Esophagus mucosa (tissue), 1 donor: ENCODE results near the gene PITPNM2. TPM values are rescaled to one million over a fixed set of nuclear protein-coding genes. Genes with fewer than 3 reads are reported as not detected.
A peak's percentile ranks its signal among the peaks of the same experiment; 100 is the strongest.

Experiments
- ATAC-seq: fragments of 200-7000 bp; cut with Tn5 transposase; one replicate; pipeline ENCODE4 v1.9.1; 2020
- total RNA-seq: library from RNA; stranded (reverse); gene quantifications from one replicate; pipeline ENCODE4 v1.2.4, GENCODE V29; 2023
- donor health status: DM: yes; HTN: yes; CAD: no.

Gene PITPNM2
- 8.3 TPM for total RNA-seq

GRCh38 chr12:123150744-123151456 is at the start of gene PITPNM2:
PITPNM2 (minus strand) TSS chr12:123151090; CDS start chr12:123034590, 116,500 bp downstream.
- peak; percentile 83 for ATAC-seq

DNA sequence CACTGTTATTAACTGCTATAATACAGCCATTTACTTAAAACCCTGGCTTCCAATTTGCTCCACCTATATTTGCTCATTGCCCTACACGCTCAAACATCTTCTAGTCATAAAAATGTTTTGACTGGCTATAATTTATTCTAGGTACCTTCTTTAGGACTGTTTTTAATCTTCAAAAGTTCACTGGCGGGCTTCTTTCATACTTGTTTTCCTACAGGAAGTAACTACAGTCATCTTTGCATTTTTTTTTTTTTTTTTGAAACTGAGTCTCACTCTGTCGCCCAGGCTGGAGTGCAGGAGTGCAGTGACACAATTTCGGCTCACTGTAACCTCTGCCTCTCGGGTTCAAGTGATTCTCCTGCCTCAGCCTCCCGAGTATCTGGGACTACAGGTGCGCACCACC is 49.5 kb upstream of the PITPNM2 start:
- no peak for ATAC-seq

DNA sequence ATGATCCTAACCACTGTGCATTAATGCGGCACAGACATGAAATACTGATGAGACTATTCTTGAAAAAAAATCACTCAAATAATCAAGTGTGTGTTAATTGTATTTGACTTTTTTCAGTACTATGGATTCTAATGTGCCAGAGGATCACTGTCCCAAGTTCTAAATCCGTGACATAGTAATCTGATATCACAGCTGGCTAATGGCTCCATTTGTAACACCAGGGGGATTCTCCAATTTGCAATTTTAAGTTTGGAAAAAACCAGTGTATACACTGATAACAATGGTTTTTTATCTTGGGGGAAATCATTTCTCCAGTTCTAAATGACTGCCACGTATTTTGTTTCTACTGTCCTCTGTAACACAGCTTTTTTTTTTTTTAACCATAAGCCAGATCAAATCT is 49.0 kb upstream of the PITPNM2 start:
- ATAC-seq = no peak

GRCh38 chr12:123187637-123188036 is 36.7 kb upstream of the PITPNM2 start:
- ATAC-seq = peak; percentile 67

DNA sequence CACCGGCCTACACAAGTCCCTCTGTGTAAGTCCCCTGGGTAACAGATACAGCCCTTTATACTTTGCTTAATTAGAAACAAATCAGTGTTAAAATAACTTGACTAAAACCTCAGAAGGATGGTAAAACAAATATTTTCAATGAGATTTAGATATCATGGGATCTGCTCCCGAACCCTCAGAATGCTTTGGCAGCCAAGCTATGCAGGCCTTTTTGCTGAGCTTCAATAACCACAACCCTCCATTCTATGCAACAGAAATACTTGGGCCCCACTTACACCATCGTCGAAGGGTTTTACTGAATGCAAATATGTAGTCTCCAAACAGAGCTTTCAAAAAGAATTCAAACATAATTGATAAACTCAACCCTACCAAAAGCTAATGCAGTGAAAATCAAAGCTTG is 29.3 kb upstream of the PITPNM2 start:
- ATAC-seq = no peak

GRCh38 chr12:123171967-123172366 is 21.1 kb upstream of the PITPNM2 start:
- no peak for ATAC-seq

DNA sequence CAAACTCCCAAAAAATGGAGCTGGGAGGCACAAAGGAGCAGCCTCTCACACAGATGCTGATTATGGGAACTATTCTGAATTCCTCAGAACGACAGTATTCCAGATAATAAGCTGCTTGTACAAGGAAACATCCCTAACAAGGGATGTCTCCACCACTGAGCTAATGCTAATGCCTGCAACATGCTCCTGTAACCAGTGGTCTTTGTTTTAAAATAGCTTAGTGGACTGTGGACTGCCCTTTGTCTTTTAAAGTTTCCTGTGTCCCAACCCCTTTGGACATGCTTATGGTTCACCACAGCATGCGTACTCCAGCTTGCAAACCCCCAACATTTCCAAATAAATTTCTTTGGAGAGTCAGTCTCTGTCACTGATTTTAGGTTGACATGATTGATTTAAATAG is 16.4 kb upstream of the PITPNM2 start:
- no peak for ATAC-seq

GRCh38 chr12:123165537-123165936 is 14.6 kb upstream of the PITPNM2 start:
- ATAC-seq = no peak

DNA sequence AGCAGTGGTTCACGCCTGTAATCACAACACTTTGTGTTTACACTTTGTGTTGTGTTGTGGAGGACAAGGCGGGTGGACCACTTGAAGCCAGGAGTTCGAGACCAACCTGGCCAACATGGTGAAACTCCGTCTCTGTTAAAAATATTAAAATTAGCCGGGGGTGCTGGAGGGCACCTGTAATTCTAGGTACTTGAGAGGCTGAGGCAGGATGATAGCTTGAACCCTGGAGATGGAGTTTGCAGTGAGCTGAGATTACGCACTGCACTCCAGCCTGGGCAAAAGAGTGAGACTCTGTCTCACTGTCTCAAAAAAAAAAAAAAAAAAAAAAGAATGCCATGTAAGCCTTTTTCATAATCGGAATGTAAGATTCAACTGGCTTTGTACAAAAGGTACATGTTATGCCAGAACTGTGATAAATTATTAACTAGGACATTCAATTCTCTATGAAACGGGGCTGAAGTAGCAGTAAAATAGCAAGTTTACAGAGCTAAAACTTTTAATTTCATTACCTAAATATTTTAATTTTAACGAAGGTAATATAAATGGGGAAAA is 13.9 kb upstream of the PITPNM2 start:
- no peak for ATAC-seq

DNA sequence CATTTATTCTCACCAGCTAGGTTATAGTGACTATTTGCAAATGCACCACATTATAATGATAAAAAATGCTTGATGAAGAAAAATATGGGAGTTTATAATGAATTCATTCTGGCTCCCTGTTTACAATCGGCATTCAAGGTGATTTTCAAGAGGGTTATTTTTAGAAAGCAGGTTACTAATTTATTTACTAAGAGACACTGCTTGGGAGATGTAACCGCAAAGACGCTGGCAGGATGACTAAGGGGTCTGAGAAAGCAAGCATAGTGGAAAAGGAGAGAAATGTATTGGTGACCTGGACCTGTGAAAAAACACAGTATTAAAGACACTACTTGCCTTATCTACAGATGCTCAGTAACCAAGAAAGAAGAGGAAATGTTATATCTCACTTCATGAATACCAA is 13.3 kb upstream of the PITPNM2 start:
- ATAC-seq = no peak

DNA sequence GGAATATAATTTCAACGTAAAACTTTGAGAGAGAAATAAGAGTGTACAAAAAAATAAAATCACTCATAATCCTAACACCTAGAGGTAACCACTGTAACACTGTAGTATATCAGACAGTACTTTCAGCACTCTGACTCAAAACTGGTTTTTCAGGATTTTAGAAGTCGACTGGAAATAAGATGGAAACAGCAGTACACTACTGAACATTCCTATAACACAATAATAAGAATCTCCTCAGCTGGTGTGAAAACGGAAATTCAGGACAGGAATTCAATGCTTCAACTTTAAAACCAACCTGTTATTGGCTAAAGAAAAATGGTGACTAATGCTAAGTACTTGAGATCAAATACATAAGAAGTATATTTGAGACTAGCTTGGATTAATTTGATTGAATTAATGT is 12.3 kb upstream of the PITPNM2 start:
- peak; percentile 95 for ATAC-seq

DNA sequence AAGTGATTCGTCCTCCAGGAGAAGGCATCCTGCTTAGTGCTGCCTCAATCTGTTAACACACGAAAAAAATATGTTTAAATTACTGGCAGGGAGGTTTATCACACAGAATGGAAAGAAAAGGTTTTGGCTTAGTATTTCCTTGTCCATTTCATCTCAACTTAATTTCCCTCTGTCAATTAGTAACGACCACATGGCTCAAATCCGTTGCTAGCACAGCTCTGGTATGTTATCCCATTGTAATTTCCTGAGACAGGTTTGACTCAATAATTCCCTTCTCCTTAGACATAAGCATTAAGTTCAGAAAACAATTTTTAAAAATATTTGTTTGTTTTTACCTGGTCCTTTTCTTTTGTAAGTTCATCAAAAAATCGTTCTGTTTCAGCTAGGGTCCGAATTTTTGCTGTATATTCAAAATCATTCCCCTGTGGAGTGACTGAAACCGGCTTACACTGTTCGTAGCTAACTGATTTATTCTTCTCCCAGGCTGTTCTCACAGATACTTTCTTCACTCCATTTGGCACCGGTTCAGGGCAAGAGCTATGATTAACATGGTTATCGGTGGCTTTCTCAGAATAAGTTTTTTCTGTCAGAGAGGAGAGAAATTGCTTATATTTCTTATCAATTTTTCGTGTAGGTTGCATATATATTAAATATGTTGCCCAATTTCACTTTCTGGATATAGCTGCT is 10.1 kb upstream of the PITPNM2 start:
- ATAC-seq = no peak

GRCh38 chr12:123153906-123154305 is 3.0 kb upstream of the PITPNM2 start:
- ATAC-seq = no peak

DNA sequence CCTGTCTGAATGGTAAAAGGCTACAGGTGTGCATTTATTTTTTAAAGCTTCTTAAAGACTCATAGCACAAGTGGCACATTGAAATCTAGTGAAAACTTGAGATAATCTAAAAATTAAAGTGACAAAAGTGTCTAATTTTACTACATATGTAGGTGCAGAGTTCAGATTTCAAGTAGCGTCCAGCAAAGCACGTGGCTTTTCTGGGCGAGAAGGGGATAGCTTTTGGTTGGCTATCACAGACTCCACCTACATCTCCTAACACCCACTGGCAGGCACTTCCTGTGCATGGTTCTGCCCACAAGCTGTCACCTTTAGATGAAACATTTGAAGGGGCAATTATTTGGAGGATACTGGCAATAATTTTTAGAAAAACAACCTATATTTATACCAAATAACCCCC is 1.9 kb upstream of the PITPNM2 start:
- ATAC-seq = no peak

- peak; percentile 27 for ATAC-seq
Observed at GRCh38 chr12:123151457-123152454, 866 bp upstream of the PITPNM2 start.

DNA sequence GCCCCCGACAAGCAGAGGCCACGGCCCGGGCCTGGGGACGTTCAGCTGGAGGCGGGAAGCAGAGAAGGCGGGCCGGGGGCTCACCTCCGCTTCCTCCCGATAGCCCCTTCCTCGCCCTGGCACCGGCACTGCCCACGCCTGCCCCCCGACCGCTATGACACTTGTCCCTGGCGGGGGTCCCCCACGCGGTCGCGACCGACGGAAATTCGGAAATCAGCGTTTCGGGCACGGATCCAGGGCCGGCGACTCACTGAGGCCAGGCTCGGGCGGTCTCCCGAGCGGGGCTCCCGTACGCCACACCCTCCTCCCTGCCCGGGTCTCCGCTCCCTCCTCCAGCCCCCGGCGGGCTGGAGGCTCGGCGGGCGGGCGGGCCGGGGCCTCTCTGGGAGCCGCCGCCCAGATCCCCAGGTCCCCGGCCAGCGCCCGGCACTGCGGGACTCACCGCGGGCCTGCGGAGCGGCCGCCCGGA is 581 bp downstream of the PITPNM2 start:
- ATAC-seq = peak; percentile 47

DNA sequence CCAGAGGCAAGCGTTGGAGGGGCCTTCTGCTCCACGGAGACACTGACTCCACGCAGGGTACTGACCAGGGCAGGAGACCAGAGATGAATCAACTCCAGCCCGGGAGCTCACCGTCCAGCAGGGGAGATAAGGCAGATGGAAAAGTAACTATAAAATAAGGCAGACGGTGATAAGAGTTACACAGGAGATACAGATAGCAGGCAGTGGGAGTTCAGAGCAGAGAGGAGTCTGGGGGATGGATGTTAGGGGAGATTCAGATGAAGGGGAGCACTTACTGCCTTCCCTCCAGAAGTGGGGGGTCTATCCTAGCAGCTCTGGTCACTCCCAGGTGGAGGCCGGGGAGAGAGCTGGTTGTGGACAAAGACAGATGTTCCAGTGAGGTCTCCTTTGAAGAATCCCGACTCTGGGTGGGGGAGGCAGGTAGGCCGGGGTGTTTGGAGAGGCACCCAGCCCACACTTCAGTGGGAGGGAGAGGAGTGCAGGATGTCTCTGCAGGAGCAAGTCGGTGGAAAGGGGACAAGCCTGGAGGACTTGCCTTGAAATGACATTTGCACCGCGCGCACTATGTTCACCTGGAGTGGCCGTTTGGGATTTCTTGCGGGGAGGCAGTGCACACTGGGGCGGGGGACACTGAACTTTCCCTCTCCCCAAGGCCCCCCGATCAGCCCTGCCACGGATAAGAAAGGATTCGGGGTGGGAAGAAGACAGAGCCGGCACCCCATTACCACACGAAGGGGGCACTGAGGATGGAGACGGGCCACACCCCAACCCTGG is 1.2 kb downstream of the PITPNM2 start:
- no peak for ATAC-seq

GRCh38 chr12:123149088-123149487 is 1.8 kb downstream of the PITPNM2 start:
- no peak for ATAC-seq

DNA sequence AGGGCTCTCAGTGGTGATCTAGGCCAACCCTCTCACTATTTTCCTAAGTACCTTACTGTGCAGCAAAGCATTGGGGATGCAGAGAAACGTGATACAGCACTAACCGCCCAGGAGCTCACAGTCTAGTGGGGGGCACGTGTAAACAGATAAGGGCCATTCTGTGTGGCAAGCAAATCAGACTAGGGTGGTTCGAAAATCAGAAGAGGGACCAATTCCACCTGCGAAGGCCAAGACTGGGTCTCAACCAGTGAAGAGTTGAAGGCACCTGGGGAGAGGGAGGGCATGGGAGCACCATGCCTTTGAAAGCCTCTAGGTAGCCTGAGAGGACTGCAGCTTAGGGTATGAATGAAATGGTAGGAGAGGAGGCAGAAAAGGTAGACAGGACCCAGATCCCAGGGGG is 2.2 kb downstream of the PITPNM2 start:
- ATAC-seq = no peak

DNA sequence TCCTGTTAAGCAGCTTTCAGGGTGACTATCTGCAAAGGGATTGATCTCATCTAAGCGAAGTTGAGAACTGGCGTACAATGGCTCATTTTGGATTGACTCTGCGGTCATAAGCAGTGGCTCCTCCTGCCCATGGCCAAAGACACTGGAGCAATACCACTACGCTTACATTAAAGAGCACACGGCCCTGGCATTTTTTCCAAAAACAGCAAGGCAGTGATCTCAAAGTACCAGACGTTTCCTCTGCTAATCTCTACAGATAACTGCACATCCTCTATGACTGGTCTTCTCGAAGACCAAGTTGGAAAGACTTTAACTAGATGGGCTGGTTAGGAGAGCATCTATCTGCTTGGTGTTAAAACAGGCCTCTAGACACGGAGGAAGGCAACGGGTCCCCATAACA is 2.7 kb downstream of the PITPNM2 start:
- ATAC-seq = no peak

GRCh38 chr12:123145211-123145610 is 5.7 kb downstream of the PITPNM2 start:
- no peak for ATAC-seq
